IMR-90 (cell line): ENCODE measurements around the gene PRELID3B. TPM values are rescaled to one million over a fixed set of nuclear protein-coding genes. Genes with fewer than 3 reads are reported as not detected.

Experiments
- ATAC-seq: fragments of 200-7000 bp; cut with Tn5 transposase; 2 replicates; pipeline ENCODE4 v1.9.1; 2020; ENCODE audit warnings: low read depth, mild to moderate bottlenecking, moderate library complexity
- Bru-seq: library from RNA; stranded (reverse); fragments of 400-500 nt; gene quantifications from one replicate; lab custom pipeline; 2021; lab: Mats Ljungman, UMichigan
- BruChase-seq, 2 experiments: library from RNA; stranded (reverse); fragments of 400-500 nt; gene quantifications; one replicate each; lab custom pipeline; 2021; lab: Mats Ljungman, UMichigan
- BruUV-seq: library from RNA; stranded (reverse); fragments of 400-500 nt; replicated peaks from 2 replicates; lab custom pipeline; 2021; lab: Mats Ljungman, UMichigan
- CTCF ChIA-PET: fragments of 300-600 bp; formaldehyde crosslinking; extraction: SDS; loops from one replicate; lab custom pipeline; 2021; ENCODE audit warnings: antibody characterized with exemption; lab: Yijun Ruan, JAX
- POLR2A ChIA-PET: fragments of 300-600 bp; sonication (Branson Sonifier 250); formaldehyde crosslinking; loops from one replicate; lab custom pipeline; 2022; ENCODE audit warnings: antibody characterized with exemption; ENCODE audit not compliant: unreplicated experiment; lab: Charles Lee
- DNase-seq: peaks from one replicate; pipeline ENCODE4 v3.0.0; 2013
- H2AFZ ChIP-seq: replicated peaks from 2 replicates; pipeline ENCODE3; 2013; ENCODE audit warnings: low read length, mild to moderate bottlenecking; ENCODE audit not compliant: poor library complexity
- H2AK5ac ChIP-seq: 2 replicates; pipeline ENCODE4 v1.6.1; 2013; ENCODE audit warnings: low read depth, low read length, inconsistent platforms
- H2AK9ac ChIP-seq: replicated peaks from 2 replicates; pipeline ENCODE3; 2013; ENCODE audit warnings: mild to moderate bottlenecking, low read depth, low read length, moderate library complexity; ENCODE audit not compliant: poor library complexity
- H2BK120ac ChIP-seq: 2 replicates; pipeline ENCODE4 v1.6.1; 2013; ENCODE audit warnings: low read depth, low read length, inconsistent platforms
- H2BK15ac ChIP-seq: 3 replicates; pipeline ENCODE4 v1.6.1; 2013; ENCODE audit warnings: low read depth, low read length, inconsistent platforms
- H2BK20ac ChIP-seq: 2 replicates; pipeline ENCODE4 v1.6.1; 2013; ENCODE audit warnings: low read depth, mild to moderate bottlenecking, inconsistent platforms, low read length, moderate library complexity
- H2BK5ac ChIP-seq: 2 replicates; pipeline ENCODE4 v1.6.1; 2013; ENCODE audit warnings: mild to moderate bottlenecking, low read depth, low read length, inconsistent platforms; ENCODE audit not compliant: poor library complexity, severe bottlenecking
- H3K14ac ChIP-seq: replicated peaks from 2 replicates; pipeline ENCODE4 v1.6.1; 2013; ENCODE audit warnings: low read depth, low read length, inconsistent platforms
- H3K18ac ChIP-seq: 2 replicates; pipeline ENCODE4 v1.6.1; 2013; ENCODE audit warnings: low read depth, low read length, control low read depth
- H3K23ac ChIP-seq: 2 replicates; pipeline ENCODE4 v1.6.1; 2013; ENCODE audit warnings: low read depth, low read length, inconsistent platforms
- H3K27ac ChIP-seq: 2 replicates; pipeline ENCODE4 v1.5.1; 2013; ENCODE audit warnings: mild to moderate bottlenecking, control low read depth, low read length; ENCODE audit not compliant: insufficient read depth
- H3K27me3 ChIP-seq: 2 replicates; pipeline ENCODE4 v1.6.1; 2013; ENCODE audit warnings: low read length; ENCODE audit not compliant: control insufficient read depth, insufficient read depth
- H3K36me3 ChIP-seq: 2 replicates; pipeline ENCODE4 v1.6.1; 2013; ENCODE audit warnings: low read length, mixed read lengths; ENCODE audit not compliant: control insufficient read depth, insufficient read depth
- H3K4ac ChIP-seq: 2 replicates; pipeline ENCODE4 v1.6.1; 2013; ENCODE audit warnings: low read depth, low read length, inconsistent platforms
- H3K4me1 ChIP-seq: 2 replicates; pipeline ENCODE4 v1.6.1; 2013; ENCODE audit warnings: low read length, mixed read lengths; ENCODE audit not compliant: control insufficient read depth, insufficient read depth
- H3K4me2 ChIP-seq: 2 replicates; pipeline ENCODE4 v1.6.1; 2013; ENCODE audit warnings: low read depth, mild to moderate bottlenecking, control low read depth, low read length, moderate library complexity
- H3K4me3 ChIP-seq: 2 replicates; pipeline ENCODE4 v1.5.1; 2013; ENCODE audit warnings: low read depth, mild to moderate bottlenecking, control low read depth, low read length, moderate library complexity; ENCODE audit not compliant: insufficient read depth
- H3K56ac ChIP-seq: 2 replicates; pipeline ENCODE4 v1.6.1; 2013; ENCODE audit warnings: low read length, inconsistent platforms; ENCODE audit not compliant: insufficient read depth; ENCODE audit errors: extremely low read depth
- H3K79me1 ChIP-seq, 2 experiments: 2 replicates each; pipeline ENCODE4 v1.6.1; 2013; ENCODE audit warnings: low read length in 2 of 2, inconsistent platforms in 1 of 2, low read depth in 1 of 2
- H3K9ac ChIP-seq: 2 replicates; pipeline ENCODE4 v1.6.1; 2013; ENCODE audit warnings: low read depth, low read length, control low read depth
- H3K9me1 ChIP-seq: 2 replicates; pipeline ENCODE4 v1.6.1; 2013; ENCODE audit warnings: low read length, inconsistent platforms; ENCODE audit not compliant: insufficient read depth
- H3K9me3 ChIP-seq: 2 replicates; pipeline ENCODE4 v1.6.1; 2013; ENCODE audit warnings: low read length; ENCODE audit not compliant: control insufficient read depth, insufficient read depth
- H4K20me1 ChIP-seq: 2 replicates; pipeline ENCODE4 v1.6.1; 2013; ENCODE audit warnings: low read length, inconsistent platforms; ENCODE audit not compliant: insufficient read depth
- H4K5ac ChIP-seq: 2 replicates; pipeline ENCODE4 v1.6.1; 2013; ENCODE audit warnings: mild to moderate bottlenecking, low read depth, low read length, control low read depth
- H4K8ac ChIP-seq, 2 experiments: 2 replicates each; pipeline ENCODE4 v1.6.1; 2013; ENCODE audit warnings: low read depth in 2 of 2, low read length in 2 of 2, control low read depth in 1 of 2, inconsistent platforms in 1 of 2
- H4K91ac ChIP-seq: 2 replicates; pipeline ENCODE4 v1.6.1; 2013; ENCODE audit warnings: low read depth, low read length, inconsistent platforms; ENCODE audit not compliant: insufficient read depth
- CEBPB ChIP-seq: IDR thresholded peaks from 2 replicates; pipeline ENCODE4 v1.6.1; 2012; ENCODE audit warnings: low read depth, low read length, improper control_type of control experiment
- FOS ChIP-seq: fragments of 150-350 bp; IDR thresholded peaks from 2 replicates; pipeline ENCODE4 v1.6.1; 2016; ENCODE audit warnings: low read depth, low read length
- MAFK ChIP-seq: IDR thresholded peaks from 2 replicates; pipeline ENCODE4 v1.6.1; 2012; ENCODE audit warnings: low read depth, low read length, improper control_type of control experiment
- MAZ ChIP-seq: IDR thresholded peaks from 2 replicates; pipeline ENCODE4 v1.6.1; 2012; ENCODE audit warnings: low read depth, mild to moderate bottlenecking, low read length, improper control_type of control experiment, moderate library complexity, borderline replicate concordance
- MXI1 ChIP-seq: IDR thresholded peaks from 2 replicates; pipeline ENCODE4 v1.6.1; 2012; ENCODE audit warnings: low read depth, mild to moderate bottlenecking, low read length, moderate library complexity, borderline replicate concordance
- NFE2L2 ChIP-seq: fragments of 150-350 bp; IDR thresholded peaks from 2 replicates; pipeline ENCODE4 v1.6.1; 2016; ENCODE audit warnings: low read depth, mild to moderate bottlenecking, low read length
- POLR2A ChIP-seq: IDR thresholded peaks from 2 replicates; pipeline ENCODE4 v1.6.1; 2012; ENCODE audit warnings: mild to moderate bottlenecking, low read depth, low read length
- RFX5 ChIP-seq: IDR thresholded peaks from 2 replicates; pipeline ENCODE4 v1.8.0; 2012; ENCODE audit warnings: low read depth, mild to moderate bottlenecking, low read length, moderate library complexity
- SMC3 ChIP-seq: fragments of 150-350 bp; IDR thresholded peaks from 2 replicates; pipeline ENCODE4 v1.6.1; 2016; ENCODE audit warnings: low read depth, mild to moderate bottlenecking, antibody characterized with exemption, low read length, moderate library complexity
- WGBS, 2 experiments: methylation state at CpG; one replicate each; pipeline versions ENCODE4 v1.1.5 to v1.1.7; 2013; ENCODE audit warnings: missing lambda C conversion rate in 2 of 2; ENCODE audit not compliant: insufficient read length in 1 of 2; ENCODE audit errors: extremely low coverage in 2 of 2; 5-methylcytosine and 5-hydroxymethylcytosine counted together
- dilution Hi-C: fragments of 300-500 bp; cut with HindIII; formaldehyde crosslinking; loops from one replicate; pipeline ENCODE4 v1.14.3; 2018; ENCODE audit warnings: low sequenced_read_pairs; ENCODE audit not compliant: unreplicated experiment
- in situ Hi-C: fragments of 300-500 bp; cut with MboI; formaldehyde crosslinking; loops from 3 replicates; pipeline ENCODE4 v1.14.3; 2019; ENCODE audit warnings: low sequenced_read_pairs, inconsistent platforms, mixed read lengths
- intact Hi-C: fragments of 100-400 bp; cut with micrococcal nuclease; formaldehyde crosslinking; loops from 2 replicates; pipeline ENCODE4 v1.10.0; 2022
- long read RNA-seq: library from polyadenylated mRNA; unstranded; transcript quantifications from one replicate; pipeline ENCODE4 v2.0.0, GENCODE V29; 2021; ENCODE audit not compliant: unreplicated experiment
- polyA plus RNA-seq, 3 experiments: library from polyadenylated mRNA; depleted of rRNA; stranded (reverse); fragments of >200 nt; gene quantifications; 2 replicates each; pipeline ENCODE4 v1.2.3, GENCODE V29; 2012; ENCODE audit warnings: low replicate concordance in 1 of 3
- total RNA-seq: library from RNA; depleted of rRNA; stranded (reverse); fragments of >200 nt; gene quantifications from 2 replicates; pipeline ENCODE4 v1.2.3, GENCODE V29; 2012; rRNA removed
- TF ChIP-seq, protein P1 (sequence below): conservative IDR thresholded peaks from 2 replicates; pipeline ENCODE4 v1.5.1; 2012; ENCODE audit warnings: mild to moderate bottlenecking, low read depth, low read length, improper control_type of control experiment

The PRELID3B gene
- total RNA-seq (41.9 and 80.8 TPM in 2 replicates), polyA plus RNA-seq (2012; rRNA removed) (18.0 and 24.8 TPM in 2 replicates), Bru-seq, nascent RNA (percentile 78 among the genes with signal in this experiment), BruChase-seq, experiment 1, labeled RNA remaining after a 6-hour chase (percentile 87 among the genes with signal in this experiment), BruChase-seq, experiment 2, labeled RNA remaining after a 2-hour chase (percentile 85 among the genes with signal in this experiment)
- 3.3 and 4.8 TPM in 2 replicates for polyA plus RNA-seq (2012; cell fraction: cytosol; rRNA removed)
- polyA plus RNA-seq (2012; cell fraction: nucleus; rRNA removed; ENCODE audit: low replicate concordance), result 1.4 and 8.0 TPM in 2 replicates
- long read RNA-seq, transcript PRELID3B-201 (6 exons, 2,626 nt), result major isoform, 71 of 82 reads
- long read RNA-seq, partial matches to known transcripts, result 0 of 82 reads
- long read RNA-seq, other reads (novel, unspliced or antisense), result 7 of 82 reads

DNA sequence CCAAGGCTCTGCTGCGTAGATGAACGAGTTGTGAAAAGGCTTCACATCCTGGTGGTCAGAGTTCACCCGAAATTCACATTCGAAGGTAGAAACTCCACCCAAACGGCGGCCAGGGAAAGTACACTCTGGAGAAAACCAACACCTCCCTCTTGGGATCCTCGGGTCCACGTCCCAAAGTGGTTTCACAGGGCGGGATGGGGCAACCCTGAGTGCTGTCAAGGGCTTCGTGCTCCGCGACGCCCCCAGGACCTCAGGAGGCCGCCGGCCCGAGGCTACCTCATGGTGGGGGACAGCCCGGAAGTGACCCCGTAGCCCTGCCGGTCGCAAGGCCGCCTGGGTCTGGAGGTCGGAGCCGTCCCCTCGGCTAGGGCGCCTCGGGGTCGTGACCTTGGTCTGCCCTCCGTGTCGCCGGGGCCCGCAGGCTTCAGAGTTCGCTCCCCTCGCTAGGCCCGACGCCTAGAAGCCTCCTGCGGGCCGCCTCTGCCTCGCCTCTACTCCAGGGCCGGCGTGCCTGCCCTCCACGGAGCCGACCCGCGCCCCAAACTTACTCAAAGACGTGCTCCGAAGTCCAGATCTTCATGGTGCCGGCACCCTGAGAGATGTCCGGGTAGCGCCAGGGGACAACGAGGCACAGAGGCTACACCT, at the start of gene PRELID3B:
Gene PRELID3B (minus strand): TSS at position 636 of the 645 bp plus-strand sequence. CDS start 56 bp downstream, at position 580.
- TF ChIP-seq RFX5 (no peak), FOS (no peak), CEBPB (no peak), SMC3 (no peak), MAFK (no peak), NFE2L2 (no peak), MXI1 (no peak), POLR2A (no peak), MAZ (no peak)
- TF ChIP-seq, protein P1, sequence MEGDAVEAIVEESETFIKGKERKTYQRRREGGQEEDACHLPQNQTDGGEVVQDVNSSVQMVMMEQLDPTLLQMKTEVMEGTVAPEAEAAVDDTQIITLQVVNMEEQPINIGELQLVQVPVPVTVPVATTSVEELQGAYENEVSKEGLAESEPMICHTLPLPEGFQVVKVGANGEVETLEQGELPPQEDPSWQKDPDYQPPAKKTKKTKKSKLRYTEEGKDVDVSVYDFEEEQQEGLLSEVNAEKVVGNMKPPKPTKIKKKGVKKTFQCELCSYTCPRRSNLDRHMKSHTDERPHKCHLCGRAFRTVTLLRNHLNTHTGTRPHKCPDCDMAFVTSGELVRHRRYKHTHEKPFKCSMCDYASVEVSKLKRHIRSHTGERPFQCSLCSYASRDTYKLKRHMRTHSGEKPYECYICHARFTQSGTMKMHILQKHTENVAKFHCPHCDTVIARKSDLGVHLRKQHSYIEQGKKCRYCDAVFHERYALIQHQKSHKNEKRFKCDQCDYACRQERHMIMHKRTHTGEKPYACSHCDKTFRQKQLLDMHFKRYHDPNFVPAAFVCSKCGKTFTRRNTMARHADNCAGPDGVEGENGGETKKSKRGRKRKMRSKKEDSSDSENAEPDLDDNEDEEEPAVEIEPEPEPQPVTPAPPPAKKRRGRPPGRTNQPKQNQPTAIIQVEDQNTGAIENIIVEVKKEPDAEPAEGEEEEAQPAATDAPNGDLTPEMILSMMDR, result no peak
- H3K4me2 ChIP-seq, result peak within 1 kb of the TSS; percentile 99
- H3K18ac ChIP-seq, result peak within 1 kb of the TSS; percentile 97
- H3K9me1 ChIP-seq, result peaks cover 9% of the 10 kb centered on the region; the same call in 1 of the 2 replicates
- POLR2A ChIA-PET, result no interaction called here
- peak within 1 kb of the TSS; percentile 91 for H3K4me3 ChIP-seq
- peak within 1 kb of the TSS; percentile 90 for H2AK9ac ChIP-seq
- dilution Hi-C loops (no loop called here), in situ Hi-C loops (loop anchor here (25.0 kb wide), 3 partner anchors 805 to 1655 kb away; partner anchors contain the start of genes ANKRD60 and RBM38), intact Hi-C loops (loop anchor here (10.0 kb wide), 1 partner anchor 807 kb away; no protein-coding TSS in a partner anchor)
- H3K9me3 ChIP-seq, result no peaks in the 10 kb centered on the region
- peak within 1 kb of the TSS; percentile 13; the same call in 1 of the 2 replicates for H3K56ac ChIP-seq
- peak within 1 kb of the TSS; percentile 77 for H4K91ac ChIP-seq
- H3K79me1 ChIP-seq, result peaks cover 27 to 42% of the 10 kb centered on the region in 2 experiments
- peak within 1 kb of the TSS; percentile 76 for H2BK5ac ChIP-seq
- peak within 1 kb of the TSS; percentile 92 for H3K23ac ChIP-seq
- H3K14ac ChIP-seq, result peak within 1 kb of the TSS; percentile 89
- H4K20me1 ChIP-seq, result peaks cover 8% of the 10 kb centered on the region; the same call in 1 of the 2 replicates
- BruUV-seq, result no TSS peak
- H3K27ac ChIP-seq, result peak within 1 kb of the TSS; percentile 90
- H2BK15ac ChIP-seq, result no peak within 1 kb of the TSS; the same call in 2 of the 3 replicates
- peak within 1 kb of the TSS; percentile 99 for H4K5ac ChIP-seq
- CTCF ChIA-PET, result interaction anchor here (1.7 kb wide), 1 partner anchor 11 kb away, joined by 5 read pairs; the partner anchor contains the start of gene ATP5F1E
- H3K9ac ChIP-seq, result peak within 1 kb of the TSS; percentile 89
- H2AFZ ChIP-seq, result peak within 1 kb of the TSS; percentile 99
- peaks cover 8% of the 10 kb centered on the region for H3K36me3 ChIP-seq
- no peaks in the 10 kb centered on the region for H3K27me3 ChIP-seq
- peak within 1 kb of the TSS; percentile 67 for H2AK5ac ChIP-seq
- ATAC-seq, result peak; percentile 46
- peak within 1 kb of the TSS; percentile 57; the same call in 1 of the 2 replicates for H2BK120ac ChIP-seq
- H3K4me1 ChIP-seq, result peaks cover 8% of the 10 kb centered on the region
- DNase-seq, result no peak
- no peak within 1 kb of the TSS; the same call in 1 of the 2 replicates for H2BK20ac ChIP-seq
- peak within 1 kb of the TSS; percentile 86 for H3K4ac ChIP-seq
- peak within 1 kb of the TSS; percentile 80 to 99 for H4K8ac ChIP-seq
- 8% methylated on average over 21 of the region's 50 CpGs; no CpG with 5 or more reads in 1 of the 2 experiments for WGBS, 2 experiments
